GM21576 (cell line): ENCODE results near the gene MUC2.

Source experiments
- ATAC-seq: cut with Tn5 transposase; IDR thresholded peaks from one replicate; pipeline ENCODE4 v1.9.1; 2021; ENCODE audit warnings: mild to moderate bottlenecking, moderate library complexity; ENCODE audit not compliant: unreplicated experiment

Gene MUC2

GRCh38 chr11:1036303-1036923, 38.3 kb upstream of the MUC2 start, which contains the start of gene MUC6:
Gene MUC6 (minus strand): TSS chr11:1036718. CDS start chr11:1036655, 63 bp downstream.
- ATAC-seq: no peak

GRCh38 chr11:1036931-1037330, 37.7 kb upstream of the MUC2 start:
- ATAC-seq: no peak

- ATAC-seq: no peak
These were observed 37.1 kb upstream of the MUC2 start for GRCh38 chr11:1037506-1038055.

- no peak for ATAC-seq
These were observed 36.3 kb upstream of the MUC2 start for GRCh38 chr11:1038361-1038760.

- ATAC-seq: no peak
These were observed 35.8 kb upstream of the MUC2 start for GRCh38 chr11:1038921-1039320.

- no peak for ATAC-seq
These were observed 34.9 kb upstream of the MUC2 start for GRCh38 chr11:1039481-1040427.

- no peak for ATAC-seq
These were observed 34.1 kb upstream of the MUC2 start for GRCh38 chr11:1040428-1041148.

GRCh38 chr11:1041149-1041467, 33.6 kb upstream of the MUC2 start:
- no peak for ATAC-seq

- ATAC-seq: no peak
These were observed 33.2 kb upstream of the MUC2 start for GRCh38 chr11:1041471-1041870.

GRCh38 chr11:1041936-1042608, 32.6 kb upstream of the MUC2 start:
- no peak for ATAC-seq

- no peak for ATAC-seq
These were observed 31.8 kb upstream of the MUC2 start for GRCh38 chr11:1042626-1043562.

- ATAC-seq: no peak
These were observed 31.0 kb upstream of the MUC2 start for GRCh38 chr11:1043563-1044096.

- no peak for ATAC-seq
These were observed 30.5 kb upstream of the MUC2 start for GRCh38 chr11:1044160-1044559.

GRCh38 chr11:1047595-1048156, 27.0 kb upstream of the MUC2 start:
- no peak for ATAC-seq

- no peak for ATAC-seq
These were observed 26.2 kb upstream of the MUC2 start for GRCh38 chr11:1048375-1049070.

- no peak for ATAC-seq
These were observed 25.6 kb upstream of the MUC2 start for GRCh38 chr11:1049071-1049405.

- ATAC-seq: no peak
These were observed 25.2 kb upstream of the MUC2 start for GRCh38 chr11:1049431-1049891.

GRCh38 chr11:1049911-1050580, 24.6 kb upstream of the MUC2 start:
- no peak for ATAC-seq
